ENCODE measurements around the gene CRADD.
"Not testable (repeated sequence)": the region's sequence is repeated elsewhere in the genome, so short reads cannot be mapped to it uniquely, and the experiment has no call there.

CRADD gene

DNA sequence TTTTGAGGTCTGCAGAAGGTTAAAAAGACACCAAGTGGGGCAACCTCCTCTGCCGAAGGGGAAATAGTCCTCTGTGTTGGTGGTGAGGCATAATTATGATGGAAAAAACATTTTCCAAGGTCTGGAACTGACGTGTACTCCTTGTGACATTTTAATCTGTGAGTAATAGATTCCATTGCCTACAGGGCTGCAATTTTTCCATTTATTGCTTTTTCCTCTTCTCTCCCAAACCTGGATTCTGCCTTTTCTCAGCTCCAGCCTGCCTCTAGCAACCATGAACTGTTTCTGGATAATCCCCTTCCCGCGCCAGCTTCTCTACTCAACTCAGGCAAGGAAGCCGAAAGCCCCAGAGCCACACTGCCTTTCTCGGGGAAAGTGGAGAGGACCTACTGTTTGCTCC, 241.1 kb downstream of the CRADD start:
- peak; percentile 68 for DNase-seq (ENCODE audit: extremely low read depth, low read depth)
- TF ChIP-seq, protein P1, sequence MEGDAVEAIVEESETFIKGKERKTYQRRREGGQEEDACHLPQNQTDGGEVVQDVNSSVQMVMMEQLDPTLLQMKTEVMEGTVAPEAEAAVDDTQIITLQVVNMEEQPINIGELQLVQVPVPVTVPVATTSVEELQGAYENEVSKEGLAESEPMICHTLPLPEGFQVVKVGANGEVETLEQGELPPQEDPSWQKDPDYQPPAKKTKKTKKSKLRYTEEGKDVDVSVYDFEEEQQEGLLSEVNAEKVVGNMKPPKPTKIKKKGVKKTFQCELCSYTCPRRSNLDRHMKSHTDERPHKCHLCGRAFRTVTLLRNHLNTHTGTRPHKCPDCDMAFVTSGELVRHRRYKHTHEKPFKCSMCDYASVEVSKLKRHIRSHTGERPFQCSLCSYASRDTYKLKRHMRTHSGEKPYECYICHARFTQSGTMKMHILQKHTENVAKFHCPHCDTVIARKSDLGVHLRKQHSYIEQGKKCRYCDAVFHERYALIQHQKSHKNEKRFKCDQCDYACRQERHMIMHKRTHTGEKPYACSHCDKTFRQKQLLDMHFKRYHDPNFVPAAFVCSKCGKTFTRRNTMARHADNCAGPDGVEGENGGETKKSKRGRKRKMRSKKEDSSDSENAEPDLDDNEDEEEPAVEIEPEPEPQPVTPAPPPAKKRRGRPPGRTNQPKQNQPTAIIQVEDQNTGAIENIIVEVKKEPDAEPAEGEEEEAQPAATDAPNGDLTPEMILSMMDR (IDR thresholded peaks at IDR 0.05; ENCODE audit: low read depth, low read length), result no peak

DNA sequence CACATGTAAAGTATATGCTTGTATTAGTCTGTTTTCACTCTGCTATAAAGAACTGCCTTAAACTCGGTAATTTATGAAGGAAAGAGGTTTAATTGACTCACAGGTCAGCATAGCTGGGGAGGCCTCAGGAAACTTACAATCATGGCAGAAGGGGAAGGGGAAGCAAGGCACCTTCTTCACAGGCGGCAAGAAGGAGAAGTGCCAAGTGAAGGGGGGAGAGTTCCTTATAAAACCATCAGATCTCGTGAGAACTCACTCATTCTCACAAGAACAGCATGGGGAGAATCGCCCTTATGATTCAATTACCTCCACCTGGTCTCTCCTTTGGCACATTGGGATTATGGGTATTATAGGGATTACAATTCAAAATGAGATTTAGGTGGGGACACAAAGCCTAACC, 241.7 kb downstream of the CRADD start:
- TF ChIP-seq, protein P1 (IDR thresholded peaks at IDR 0.05; ENCODE audit: low read depth, low read length), result no peak

DNA sequence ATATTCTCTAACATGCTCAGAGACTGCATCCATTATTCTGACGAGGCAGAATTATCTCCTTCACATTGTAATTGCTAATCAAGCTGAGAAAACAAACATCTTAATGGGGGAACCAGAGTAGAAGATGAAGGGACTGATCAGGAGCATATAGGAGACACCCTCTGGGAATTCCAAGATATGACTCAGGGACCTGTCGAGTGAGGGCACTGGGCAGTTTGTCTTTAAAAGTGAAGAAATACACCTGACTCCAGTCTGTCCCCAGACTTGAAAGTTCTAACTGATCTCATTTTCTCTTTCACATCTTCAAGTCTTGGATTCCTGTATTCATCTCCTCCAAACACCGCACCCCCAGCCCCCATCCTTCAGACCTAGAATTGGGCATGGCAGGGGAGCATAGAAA, 244.3 kb downstream of the CRADD start:
- no peak for DNase-seq (ENCODE audit: extremely low read depth, low read depth)
- TF ChIP-seq, protein P1 (IDR thresholded peaks at IDR 0.05; ENCODE audit: low read depth, low read length), result no peak

More for the DNA sequence above, 241.7 kb downstream of the CRADD start:
- no peak for DNase-seq (ENCODE audit: extremely low read depth, low read depth)

DNA sequence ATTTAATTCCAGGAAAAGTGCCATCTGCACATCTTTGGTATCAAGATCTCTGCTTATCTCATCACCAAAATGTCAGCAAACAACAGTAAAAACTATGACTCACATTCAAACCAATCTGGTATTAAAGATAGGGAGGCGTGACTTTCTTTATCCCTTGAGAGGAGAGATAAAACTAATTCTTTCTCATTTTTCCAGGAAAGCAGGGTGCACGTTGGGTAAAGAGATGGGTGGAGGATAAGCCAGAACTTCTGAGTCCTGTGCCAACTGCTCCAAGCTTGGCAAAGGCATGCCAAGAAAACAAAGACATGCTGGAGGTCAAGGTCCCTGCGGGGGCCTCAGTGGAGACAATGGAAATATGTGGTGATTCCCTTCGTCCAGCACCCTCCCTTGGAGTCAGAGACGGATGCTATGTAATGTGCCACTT, 245.4 kb downstream of the CRADD start:
- DNase-seq (ENCODE audit: extremely low read depth, low read depth), result no peak
- TF ChIP-seq, protein P1 (IDR thresholded peaks at IDR 0.05; ENCODE audit: low read depth, low read length), result no peak

DNA sequence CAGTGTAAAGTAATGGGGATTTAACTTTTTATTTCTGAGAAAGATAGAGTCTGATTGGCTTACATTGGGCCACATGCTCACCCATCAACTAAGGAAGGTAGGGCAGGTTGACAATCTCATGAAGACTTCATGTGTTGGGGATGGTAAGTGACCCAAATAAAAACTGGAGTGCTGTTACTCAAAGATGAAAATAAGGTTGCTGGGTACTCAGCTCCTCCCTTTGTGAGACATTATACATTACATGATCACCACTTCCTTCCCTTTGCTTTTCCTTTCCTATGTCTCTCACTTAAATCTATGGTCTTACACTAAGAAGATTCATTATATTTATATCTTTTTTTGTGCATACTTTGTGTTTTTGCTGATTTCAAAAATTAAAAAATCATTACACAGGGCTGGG, 247.2 kb downstream of the CRADD start:
- TF ChIP-seq, protein P1 (IDR thresholded peaks at IDR 0.05; ENCODE audit: low read depth, low read length), result no peak
- no peak for DNase-seq (ENCODE audit: extremely low read depth, low read depth)

DNA sequence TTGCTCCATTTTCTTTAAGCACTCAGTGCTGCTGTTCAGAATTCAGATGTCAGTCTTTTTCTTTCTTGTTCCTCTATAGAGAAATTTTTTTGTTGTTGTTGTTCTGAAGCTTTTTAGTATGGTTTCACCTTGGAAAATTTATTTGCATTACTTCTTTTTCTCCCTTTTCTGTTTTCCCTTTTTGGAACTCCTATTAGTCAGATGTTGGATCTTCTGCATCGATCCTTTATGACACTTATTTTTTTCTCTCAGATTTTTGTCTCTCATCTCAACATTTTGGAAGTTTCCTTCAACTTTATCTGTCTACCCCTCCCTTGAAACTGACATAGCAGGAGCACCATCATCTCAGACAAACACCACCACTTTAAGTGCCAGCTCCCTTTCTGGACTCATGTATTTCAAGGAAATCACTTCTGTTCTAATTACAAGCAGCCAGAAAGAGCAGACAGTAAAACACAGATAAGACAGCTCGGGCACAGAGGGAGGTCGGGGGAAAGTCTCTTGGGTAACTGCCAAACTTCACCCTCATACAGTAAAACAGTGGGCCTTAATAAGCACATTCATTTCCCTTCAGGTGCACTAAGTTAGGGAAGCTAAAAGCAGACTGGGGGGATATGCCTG, 248.5 kb downstream of the CRADD start:
- DNase-seq (ENCODE audit: extremely low read depth, low read depth), result no peak
- TF ChIP-seq, protein P1 (IDR thresholded peaks at IDR 0.05; ENCODE audit: low read depth, low read length), result no peak

DNA sequence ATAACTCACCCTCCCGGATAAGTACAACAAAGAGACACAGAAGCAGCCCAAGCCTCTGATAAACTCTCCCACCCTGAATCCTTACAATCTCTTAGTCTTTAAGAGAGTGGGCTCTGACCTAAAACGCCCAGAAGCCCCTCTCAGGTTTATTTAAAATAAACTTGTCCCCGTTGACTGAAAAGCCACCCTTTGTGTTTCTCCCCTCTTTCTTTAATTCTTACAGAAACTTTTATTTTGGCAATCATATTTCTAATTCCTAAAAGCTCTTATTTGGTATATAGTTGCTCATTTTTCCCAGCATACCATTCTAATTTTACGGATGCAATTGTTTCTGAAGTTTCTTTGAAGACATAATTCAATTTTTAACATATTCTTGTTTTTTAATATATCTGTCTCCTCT, 249.1 kb downstream of the CRADD start:
- DNase-seq (ENCODE audit: extremely low read depth, low read depth), result no peak
- TF ChIP-seq, protein P1 (IDR thresholded peaks at IDR 0.05; ENCODE audit: low read depth, low read length), result no peak

DNA sequence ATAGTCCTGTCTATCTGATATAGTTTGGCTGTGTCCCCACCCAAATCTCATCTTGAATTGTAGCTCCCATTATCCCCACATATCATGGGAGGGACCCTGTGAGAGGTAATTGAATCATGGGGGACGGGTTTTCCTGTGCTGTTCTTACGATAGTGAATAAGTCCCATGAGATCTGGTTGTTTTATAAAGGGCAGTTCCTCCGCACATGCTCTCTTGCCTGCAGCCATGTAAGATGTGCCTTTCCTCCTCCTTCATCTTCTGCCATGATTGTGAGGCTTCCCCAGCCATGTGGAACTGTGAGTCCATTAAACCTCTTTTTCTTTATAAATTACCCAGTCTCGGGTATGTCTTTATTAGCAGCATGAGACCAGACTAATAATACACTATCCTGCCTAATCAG, 251.9 kb downstream of the CRADD start:
- DNase-seq (ENCODE audit: extremely low read depth, low read depth), result not testable (repeated sequence)
